ENCODE data around the gene DHCR24. TPM values are rescaled to one million over a fixed set of nuclear protein-coding genes. Genes with fewer than 3 reads are reported as not detected.

Gene DHCR24
- polyA plus RNA-seq, 2 of the 4 experiments (the other 2 are of a cell fraction): 29.9 to 33.3 TPM

- Histone ChIP-seq H3K4me1 (peaks cover 22% of the 10 kb centered on the region), H3K27ac (no peak overlapping the region), H3K4me3 (no peak overlapping the region), H3K9me3 (no peaks in the 10 kb centered on the region), H3K4me2 (no peak overlapping the region)
- no peak for DNase-seq (ENCODE audit: low read depth in 1 of 2, low spot score in 1 of 2)
- POLR2A ChIA-PET: no interaction called here
- no peak for ATAC-seq
- 68% methylated on average over 9 of the region's 11 CpGs for WGBS (ENCODE audit: missing lambda C conversion rate)
- CTCF ChIA-PET: interaction anchor here (0.6 to 1.3 kb wide), 5 partner anchors 135 to 843 kb away, joined by 3 read pairs; no protein-coding TSS in a partner anchor
- no peak for FAIRE-seq
- no peak for TF ChIP-seq CEBPB (IDR thresholded peaks at IDR 0.05)
- TF ChIP-seq, protein P1, sequence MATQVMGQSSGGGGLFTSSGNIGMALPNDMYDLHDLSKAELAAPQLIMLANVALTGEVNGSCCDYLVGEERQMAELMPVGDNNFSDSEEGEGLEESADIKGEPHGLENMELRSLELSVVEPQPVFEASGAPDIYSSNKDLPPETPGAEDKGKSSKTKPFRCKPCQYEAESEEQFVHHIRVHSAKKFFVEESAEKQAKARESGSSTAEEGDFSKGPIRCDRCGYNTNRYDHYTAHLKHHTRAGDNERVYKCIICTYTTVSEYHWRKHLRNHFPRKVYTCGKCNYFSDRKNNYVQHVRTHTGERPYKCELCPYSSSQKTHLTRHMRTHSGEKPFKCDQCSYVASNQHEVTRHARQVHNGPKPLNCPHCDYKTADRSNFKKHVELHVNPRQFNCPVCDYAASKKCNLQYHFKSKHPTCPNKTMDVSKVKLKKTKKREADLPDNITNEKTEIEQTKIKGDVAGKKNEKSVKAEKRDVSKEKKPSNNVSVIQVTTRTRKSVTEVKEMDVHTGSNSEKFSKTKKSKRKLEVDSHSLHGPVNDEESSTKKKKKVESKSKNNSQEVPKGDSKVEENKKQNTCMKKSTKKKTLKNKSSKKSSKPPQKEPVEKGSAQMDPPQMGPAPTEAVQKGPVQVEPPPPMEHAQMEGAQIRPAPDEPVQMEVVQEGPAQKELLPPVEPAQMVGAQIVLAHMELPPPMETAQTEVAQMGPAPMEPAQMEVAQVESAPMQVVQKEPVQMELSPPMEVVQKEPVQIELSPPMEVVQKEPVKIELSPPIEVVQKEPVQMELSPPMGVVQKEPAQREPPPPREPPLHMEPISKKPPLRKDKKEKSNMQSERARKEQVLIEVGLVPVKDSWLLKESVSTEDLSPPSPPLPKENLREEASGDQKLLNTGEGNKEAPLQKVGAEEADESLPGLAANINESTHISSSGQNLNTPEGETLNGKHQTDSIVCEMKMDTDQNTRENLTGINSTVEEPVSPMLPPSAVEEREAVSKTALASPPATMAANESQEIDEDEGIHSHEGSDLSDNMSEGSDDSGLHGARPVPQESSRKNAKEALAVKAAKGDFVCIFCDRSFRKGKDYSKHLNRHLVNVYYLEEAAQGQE (IDR thresholded peaks at IDR 0.05): no peak
- TF ChIP-seq BHLHE40 (IDR thresholded peaks at IDR 0.05; ENCODE audit: low read depth, low read length): no peak
These were observed 79.9 kb downstream of the DHCR24 start for GRCh38 chr1:54806931-54807611.

GRCh38 chr1:54805981-54806381, 81.0 kb downstream of the DHCR24 start:
- CTCF ChIA-PET: no interaction called here
- FAIRE-seq: no peak
- H3K4me2 ChIP-seq: no peak overlapping the region
- TF ChIP-seq MAFK (IDR thresholded peaks at IDR 0.05; ENCODE audit: partially characterized antibody): no peak
- TF ChIP-seq, protein P2, sequence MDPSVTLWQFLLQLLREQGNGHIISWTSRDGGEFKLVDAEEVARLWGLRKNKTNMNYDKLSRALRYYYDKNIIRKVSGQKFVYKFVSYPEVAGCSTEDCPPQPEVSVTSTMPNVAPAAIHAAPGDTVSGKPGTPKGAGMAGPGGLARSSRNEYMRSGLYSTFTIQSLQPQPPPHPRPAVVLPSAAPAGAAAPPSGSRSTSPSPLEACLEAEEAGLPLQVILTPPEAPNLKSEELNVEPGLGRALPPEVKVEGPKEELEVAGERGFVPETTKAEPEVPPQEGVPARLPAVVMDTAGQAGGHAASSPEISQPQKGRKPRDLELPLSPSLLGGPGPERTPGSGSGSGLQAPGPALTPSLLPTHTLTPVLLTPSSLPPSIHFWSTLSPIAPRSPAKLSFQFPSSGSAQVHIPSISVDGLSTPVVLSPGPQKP (IDR thresholded peaks at IDR 0.05; ENCODE audit: low read depth, low read length): no peak
- H3K27ac ChIP-seq: no peak overlapping the region
- 88% methylated on average over 17 of the region's 35 CpGs for WGBS (ENCODE audit: missing lambda C conversion rate)
- peaks cover 22% of the 10 kb centered on the region for H3K4me1 ChIP-seq
- no peaks in the 10 kb centered on the region for H3K9me3 ChIP-seq
- no peak for DNase-seq (ENCODE audit: low read depth in 1 of 2, low spot score in 1 of 2)
- ATAC-seq: no peak
- POLR2A ChIA-PET: no interaction called here
- no peak overlapping the region for H3K4me3 ChIP-seq

- DNase-seq (ENCODE audit: low read depth in 1 of 2, low spot score in 1 of 2) (no peak), ATAC-seq (no peak), FAIRE-seq (no peak)
- WGBS (ENCODE audit: missing lambda C conversion rate): 75% methylated on average over 3 of the region's 3 CpGs
- TF ChIP-seq, protein P3, sequence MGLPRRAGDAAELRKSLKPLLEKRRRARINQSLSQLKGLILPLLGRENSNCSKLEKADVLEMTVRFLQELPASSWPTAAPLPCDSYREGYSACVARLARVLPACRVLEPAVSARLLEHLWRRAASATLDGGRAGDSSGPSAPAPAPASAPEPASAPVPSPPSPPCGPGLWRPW (IDR thresholded peaks at IDR 0.05): no peak
- TF ChIP-seq SMC3 (IDR thresholded peaks at IDR 0.05) (no peak), EHMT2 (IDR thresholded peaks at IDR 0.05; ENCODE audit: low read depth) (no peak), HOXB13 (CRISPR knock-in tag; IDR thresholded peaks at IDR 0.05; ENCODE audit: low read depth) (no peak)
- TF ChIP-seq, protein P1 (IDR thresholded peaks at IDR 0.05): no peak
- TF ChIP-seq, protein P2 (IDR thresholded peaks at IDR 0.05; ENCODE audit: low read depth, low read length): no peak
- Histone ChIP-seq H3K9me3 (no peaks in the 10 kb centered on the region), H3K4me3 (no peak overlapping the region), H3K4me2 (no peak overlapping the region), H3K27ac (no peak overlapping the region), H3K4me1 (peaks cover 22% of the 10 kb centered on the region)
- POLR2A ChIA-PET: no interaction called here
- CTCF ChIA-PET: interaction anchor here (0.6 kb wide), 1 partner anchor 604 kb away, joined by 4 read pairs; no protein-coding TSS in a partner anchor
These were observed 81.5 kb downstream of the DHCR24 start for GRCh38 chr1:54805466-54805865.

All from A549 (cell line).